Neural progenitor cell (in vitro differentiated cells): ENCODE measurements around the gene CARMIL1. TPM values are rescaled to one million over a fixed set of nuclear protein-coding genes. Genes with fewer than 3 reads are reported as not detected.

Experiments used
- DNase-seq: peaks from one replicate; pipeline ENCODE4 v3.0.0-alpha.2; 2016; ENCODE audit warnings: low spot score
- H2AFZ ChIP-seq: fragments of 200-600 bp; sonication (generic); replicated peaks from 2 replicates; pipeline ENCODE4 v1.6.1; 2016; ENCODE audit warnings: antibody characterized with exemption
- H3F3A ChIP-seq: fragments of 200-600 bp; sonication (generic); 2 replicates; pipeline ENCODE4 v1.6.1; 2016; ENCODE audit warnings: antibody characterized with exemption, low read depth
- H3K27ac ChIP-seq: fragments of 200-600 bp; sonication (generic); 2 replicates; pipeline ENCODE4 v1.5.1; 2016; ENCODE audit warnings: mild to moderate bottlenecking
- H3K27me3 ChIP-seq: fragments of 200-600 bp; sonication (generic); 2 replicates; pipeline ENCODE4 v1.6.1; 2016; ENCODE audit warnings: mild to moderate bottlenecking, moderate library complexity
- H3K36me3 ChIP-seq: fragments of 200-600 bp; sonication (generic); 2 replicates; pipeline ENCODE4 v1.5.1; 2016
- H3K4me1 ChIP-seq: fragments of 200-600 bp; sonication (generic); 2 replicates; pipeline ENCODE4 v1.6.1; 2016; ENCODE audit warnings: mixed run types
- H3K4me2 ChIP-seq: fragments of 200-600 bp; sonication (generic); 2 replicates; pipeline ENCODE4 v1.6.1; 2016
- H3K4me3 ChIP-seq: fragments of 200-600 bp; sonication (generic); 2 replicates; pipeline ENCODE4 v1.5.1; 2016
- H3K79me2 ChIP-seq: fragments of 200-600 bp; sonication (generic); 2 replicates; pipeline ENCODE4 v1.6.1; 2016; ENCODE audit warnings: low read depth
- H3K9ac ChIP-seq: fragments of 200-600 bp; sonication (generic); 2 replicates; pipeline ENCODE4 v1.6.1; 2016
- H3K9me3 ChIP-seq: fragments of 200-600 bp; sonication (generic); 2 replicates; pipeline ENCODE4 v1.5.1; 2016; ENCODE audit warnings: low read depth
- H4K20me1 ChIP-seq: fragments of 200-600 bp; sonication (generic); 2 replicates; pipeline ENCODE4 v1.6.1; 2016; ENCODE audit warnings: low read depth
- H3K27ac Mint-ChIP-seq: 3 replicates; pipeline ENCODE4 v1.8.0; 2021; ENCODE audit warnings: mixed read lengths
- H3K27me3 Mint-ChIP-seq: 2 replicates; pipeline ENCODE4 v1.8.0; 2022; ENCODE audit warnings: low read depth, mild to moderate bottlenecking, inconsistent platforms, moderate library complexity, mixed read lengths; ENCODE audit not compliant: insufficient read depth
- H3K36me3 Mint-ChIP-seq: 3 replicates; pipeline ENCODE4 v1.8.0; 2021; ENCODE audit warnings: mixed read lengths
- H3K4me1 Mint-ChIP-seq: 3 replicates; pipeline ENCODE4 v1.8.0; 2021; ENCODE audit warnings: mixed read lengths
- H3K4me3 Mint-ChIP-seq: 3 replicates; pipeline ENCODE4 v1.8.0; 2021; ENCODE audit warnings: mild to moderate bottlenecking, moderate library complexity, mixed read lengths
- H3K9me3 Mint-ChIP-seq: 3 replicates; pipeline ENCODE4 v1.8.0; 2020; ENCODE audit warnings: mixed read lengths
- EZH2 ChIP-seq: fragments of 200-600 bp; sonication (generic); IDR thresholded peaks from 2 replicates; pipeline ENCODE4 v1.6.1; 2017; ENCODE audit warnings: antibody characterized with exemption, mild to moderate bottlenecking, moderate library complexity
- EZH2phosphoT487 ChIP-seq: fragments of 200-600 bp; sonication (generic); IDR thresholded peaks from 2 replicates; pipeline ENCODE4 v1.6.1; 2017; ENCODE audit warnings: antibody characterized with exemption
- total RNA-seq: library from RNA; depleted of rRNA; stranded (reverse); fragments of >200 nt; gene quantifications from 2 replicates; pipeline ENCODE4 v1.2.3, GENCODE V29; 2015; ENCODE audit warnings: low replicate concordance
- TF ChIP-seq, protein P1 (sequence below): fragments of 200-600 bp; sonication (generic); IDR thresholded peaks from 2 replicates; pipeline ENCODE4 v1.5.1; 2017; ENCODE audit warnings: antibody characterized with exemption, mild to moderate bottlenecking

CARMIL1 gene
- total RNA-seq, 1 donor from 2014 or later: 13.3 TPM

DNA sequence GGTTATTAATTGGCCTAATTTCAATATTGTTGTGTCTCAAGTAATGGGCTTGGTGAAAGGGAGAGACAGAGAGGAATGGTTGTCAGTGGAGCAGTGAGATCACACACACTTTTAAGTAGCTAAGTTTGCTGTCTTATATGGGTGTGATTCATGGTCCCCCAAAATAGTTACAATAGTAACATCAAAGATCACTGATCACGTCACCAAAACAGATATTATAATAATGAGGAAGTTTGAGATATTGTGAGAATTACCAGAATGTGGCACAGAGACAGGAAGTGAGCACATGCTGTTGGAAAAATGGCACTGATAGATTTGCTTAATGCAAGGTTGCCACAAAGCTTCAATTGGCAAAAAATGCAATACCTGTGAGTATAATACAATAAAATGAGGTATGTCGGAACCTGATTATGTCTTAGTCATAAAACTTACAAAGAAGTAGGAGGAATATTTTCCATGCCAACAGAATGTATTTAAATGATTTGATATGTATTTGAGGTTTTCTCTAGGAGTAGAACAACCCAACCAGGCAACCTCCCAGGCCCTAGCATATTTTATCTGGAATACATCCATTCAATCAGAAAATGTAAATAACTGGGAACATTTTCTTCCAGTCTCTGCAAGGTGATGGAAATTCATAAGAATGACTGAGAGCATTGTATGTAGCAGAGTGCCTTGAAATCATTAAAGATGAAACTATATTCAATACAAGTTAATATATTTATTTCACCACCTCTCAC is 167.8 kb downstream of the CARMIL1 start:
- no peaks in the 10 kb centered on the region for H3K9me3 ChIP-seq
- peaks cover 41% of the 10 kb centered on the region for H3K4me1 ChIP-seq
- no peak overlapping the region for H3K4me2 ChIP-seq
- no peaks in the 10 kb centered on the region for H3K27me3 ChIP-seq
- H3K9ac ChIP-seq: no peak overlapping the region
- TF ChIP-seq EZH2: no peak
- TF ChIP-seq, protein P1, sequence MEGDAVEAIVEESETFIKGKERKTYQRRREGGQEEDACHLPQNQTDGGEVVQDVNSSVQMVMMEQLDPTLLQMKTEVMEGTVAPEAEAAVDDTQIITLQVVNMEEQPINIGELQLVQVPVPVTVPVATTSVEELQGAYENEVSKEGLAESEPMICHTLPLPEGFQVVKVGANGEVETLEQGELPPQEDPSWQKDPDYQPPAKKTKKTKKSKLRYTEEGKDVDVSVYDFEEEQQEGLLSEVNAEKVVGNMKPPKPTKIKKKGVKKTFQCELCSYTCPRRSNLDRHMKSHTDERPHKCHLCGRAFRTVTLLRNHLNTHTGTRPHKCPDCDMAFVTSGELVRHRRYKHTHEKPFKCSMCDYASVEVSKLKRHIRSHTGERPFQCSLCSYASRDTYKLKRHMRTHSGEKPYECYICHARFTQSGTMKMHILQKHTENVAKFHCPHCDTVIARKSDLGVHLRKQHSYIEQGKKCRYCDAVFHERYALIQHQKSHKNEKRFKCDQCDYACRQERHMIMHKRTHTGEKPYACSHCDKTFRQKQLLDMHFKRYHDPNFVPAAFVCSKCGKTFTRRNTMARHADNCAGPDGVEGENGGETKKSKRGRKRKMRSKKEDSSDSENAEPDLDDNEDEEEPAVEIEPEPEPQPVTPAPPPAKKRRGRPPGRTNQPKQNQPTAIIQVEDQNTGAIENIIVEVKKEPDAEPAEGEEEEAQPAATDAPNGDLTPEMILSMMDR: no peak
- TF ChIP-seq EZH2phosphoT487: no peak
- H4K20me1 ChIP-seq: no peaks in the 10 kb centered on the region
- no peak for DNase-seq
- H3K79me2 ChIP-seq: no peaks in the 10 kb centered on the region
- peaks cover 2% of the 10 kb centered on the region for H3K27me3 Mint-ChIP-seq
- no peaks in the 10 kb centered on the region for H3K36me3 ChIP-seq
- peaks cover 36% of the 10 kb centered on the region for H3K4me1 Mint-ChIP-seq
- H2AFZ ChIP-seq: no peak overlapping the region
- no peak overlapping the region for H3K4me3 Mint-ChIP-seq
- H3K9me3 Mint-ChIP-seq: peaks cover 12% of the 10 kb centered on the region
- no peak overlapping the region for H3K27ac ChIP-seq
- no peak overlapping the region for H3K27ac Mint-ChIP-seq
- H3K4me3 ChIP-seq: no peak overlapping the region
- H3F3A ChIP-seq: peaks cover 10% of the 10 kb centered on the region
- peaks cover 6% of the 10 kb centered on the region for H3K36me3 Mint-ChIP-seq

DNA sequence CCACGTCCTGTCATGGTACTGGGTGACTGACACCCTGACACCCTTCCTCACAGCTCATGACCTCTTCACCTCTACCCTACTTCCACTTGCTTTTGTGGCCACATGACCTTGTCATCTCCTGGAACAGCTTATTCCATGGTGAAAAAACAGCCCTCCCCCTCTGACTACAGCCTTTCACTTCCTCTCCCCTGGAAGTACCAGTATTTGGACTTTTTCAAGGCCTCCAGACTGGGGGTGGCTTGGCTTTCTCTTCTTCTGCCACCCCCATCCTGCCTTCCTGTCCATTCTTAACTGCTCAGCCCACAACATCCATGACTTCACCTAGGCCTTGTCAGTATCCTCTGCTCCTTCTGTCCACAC is 168.4 kb downstream of the CARMIL1 start:
- no peak for DNase-seq
- Histone ChIP-seq H3F3A (peaks cover 10% of the 10 kb centered on the region), H2AFZ (no peak overlapping the region), H3K9ac (no peak overlapping the region), H4K20me1 (no peaks in the 10 kb centered on the region), H3K9me3 (no peaks in the 10 kb centered on the region), H3K4me3 (no peak overlapping the region), H3K36me3 (no peaks in the 10 kb centered on the region), H3K4me2 (no peak overlapping the region), H3K79me2 (no peaks in the 10 kb centered on the region), H3K27ac (no peak overlapping the region), H3K4me1 (peaks cover 38% of the 10 kb centered on the region), H3K27me3 (no peaks in the 10 kb centered on the region)
- Mint-ChIP-seq H3K27me3 (peaks cover 2% of the 10 kb centered on the region), H3K4me1 (peaks cover 34% of the 10 kb centered on the region), H3K4me3 (no peak overlapping the region), H3K27ac (no peak overlapping the region), H3K36me3 (peaks cover 6% of the 10 kb centered on the region), H3K9me3 (peaks cover 12% of the 10 kb centered on the region)
- TF ChIP-seq, protein P1: no peak
- TF ChIP-seq EZH2: no peak
- TF ChIP-seq EZH2phosphoT487: no peak

DNA sequence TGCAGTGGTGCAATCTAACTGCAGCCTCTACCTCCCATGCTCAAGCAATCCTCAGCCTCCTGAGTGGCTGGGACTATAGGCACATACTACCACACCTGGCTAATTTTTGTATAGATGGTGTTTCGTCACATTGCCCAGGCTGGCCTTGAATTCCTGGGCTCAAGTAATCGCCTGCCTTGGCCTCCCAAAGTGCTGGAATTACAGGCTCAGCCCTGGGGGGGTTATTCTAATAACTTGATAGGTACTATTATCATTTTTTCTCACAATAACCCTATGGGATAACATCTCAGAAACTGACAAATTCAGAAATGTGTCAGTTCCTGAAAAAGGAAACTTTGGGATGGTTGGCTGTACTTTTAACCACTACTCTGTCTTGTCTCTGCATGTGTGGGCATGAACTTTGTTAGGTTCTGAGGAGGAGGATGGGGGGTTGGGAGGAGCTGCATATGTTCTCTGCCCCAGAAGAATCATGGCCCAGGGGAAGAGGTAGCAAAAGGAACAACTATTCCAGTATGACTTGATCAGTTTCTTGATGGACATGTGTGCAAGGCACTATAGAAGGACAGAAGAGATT is 169.9 kb downstream of the CARMIL1 start:
- Mint-ChIP-seq H3K36me3 (peaks cover 6% of the 10 kb centered on the region), H3K27me3 (peaks cover 2% of the 10 kb centered on the region), H3K27ac (no peak overlapping the region), H3K4me3 (no peak overlapping the region), H3K9me3 (peaks cover 12% of the 10 kb centered on the region), H3K4me1 (peaks cover 29% of the 10 kb centered on the region)
- no peaks in the 10 kb centered on the region for H3K27me3 ChIP-seq
- peak overlapping the region; percentile 49 for H3K4me2 ChIP-seq
- no peaks in the 10 kb centered on the region for H3K36me3 ChIP-seq
- no peak overlapping the region for H3K9ac ChIP-seq
- no peak overlapping the region for H3K27ac ChIP-seq
- no peaks in the 10 kb centered on the region for H3K79me2 ChIP-seq
- no peak for DNase-seq
- no peak overlapping the region for H3K4me3 ChIP-seq
- H2AFZ ChIP-seq: no peak overlapping the region
- peaks cover 10% of the 10 kb centered on the region for H3F3A ChIP-seq
- no peaks in the 10 kb centered on the region for H3K9me3 ChIP-seq
- peaks cover 33% of the 10 kb centered on the region for H3K4me1 ChIP-seq
- TF ChIP-seq EZH2 (no peak), EZH2phosphoT487 (no peak)
- TF ChIP-seq, protein P1: no peak
- no peaks in the 10 kb centered on the region for H4K20me1 ChIP-seq
